Neutrophil (primary cell): ENCODE data around the gene MBOAT1.
"Not testable (repeated sequence)": the region's sequence is repeated elsewhere in the genome, so short reads cannot be mapped to it uniquely, and the experiment has no call there.

Experiments
- H3K27ac ChIP-seq: fragments of 200-600 bp; sonication (generic); 2 replicates; pipeline ENCODE4 v1.5.1; 2016; ENCODE audit warnings: mild to moderate bottlenecking, moderate library complexity
- H3K27me3 ChIP-seq: fragments of 200-600 bp; sonication (generic); 2 replicates; pipeline ENCODE4 v1.6.0; 2016; ENCODE audit warnings: mild to moderate bottlenecking
- H3K36me3 ChIP-seq: fragments of 200-600 bp; sonication (generic); 2 replicates; pipeline ENCODE4 v1.5.1; 2017
- H3K4me1 ChIP-seq, 2 experiments: fragments of 200-600 bp in 1 of 2; sonication (generic) in 1 of 2; 1 replicate in 1 of 2; 2 replicates in 1 of 2; pipeline versions ENCODE4 v1.5.1 to v1.6.1; 2013 to 2016; ENCODE audit warnings: low read depth in 1 of 2, low read length in 1 of 2, mild to moderate bottlenecking in 1 of 2, moderate library complexity in 1 of 2; ENCODE audit not compliant: control insufficient read depth in 1 of 2, insufficient read depth in 1 of 2
- H3K4me3 ChIP-seq, 2 experiments: fragments of 200-600 bp in 1 of 2; sonication (generic) in 1 of 2; 1 replicate in 1 of 2; 2 replicates in 1 of 2; pipeline ENCODE4 v1.5.1; 2013 to 2016; ENCODE audit warnings: low read depth in 1 of 2, low read length in 1 of 2, mild to moderate bottlenecking in 1 of 2, moderate library complexity in 1 of 2
- H3K9me3 ChIP-seq: fragments of 200-600 bp; sonication (generic); 2 replicates; pipeline ENCODE4 v1.5.1; 2016
- CTCF ChIP-seq: fragments of 200-600 bp; sonication (generic); IDR thresholded peaks from 2 replicates; pipeline ENCODE4 v1.5.1; 2016; ENCODE audit warnings: antibody characterized with exemption

MBOAT1 gene

GRCh38 chr6:20254295-20254694 lies 42.0 kb upstream of the MBOAT1 start:
- H3K27me3 ChIP-seq: no peaks in the 10 kb centered on the region
- no peaks in the 10 kb centered on the region for H3K36me3 ChIP-seq
- H3K4me3 ChIP-seq: no peak overlapping the region
- H3K9me3 ChIP-seq: no peaks in the 10 kb centered on the region
- H3K27ac ChIP-seq: no peak overlapping the region
- no peak for TF ChIP-seq CTCF
- H3K4me1 ChIP-seq: no peaks in the 10 kb centered on the region

GRCh38 chr6:20253021-20253420 lies 40.8 kb upstream of the MBOAT1 start:
- Histone ChIP-seq H3K4me3 (no peak overlapping the region), H3K27ac (no peak overlapping the region), H3K36me3 (no peaks in the 10 kb centered on the region), H3K27me3 (no peaks in the 10 kb centered on the region), H3K9me3 (no peaks in the 10 kb centered on the region), H3K4me1 (no peaks in the 10 kb centered on the region)
- no peak for TF ChIP-seq CTCF

GRCh38 chr6:20252311-20252710 lies 40.0 kb upstream of the MBOAT1 start:
- no peaks in the 10 kb centered on the region for H3K4me1 ChIP-seq
- no peaks in the 10 kb centered on the region for H3K9me3 ChIP-seq
- no peak overlapping the region for H3K27ac ChIP-seq
- no peak for TF ChIP-seq CTCF
- no peaks in the 10 kb centered on the region for H3K27me3 ChIP-seq
- H3K4me3 ChIP-seq: no peak overlapping the region
- H3K36me3 ChIP-seq: no peaks in the 10 kb centered on the region

DNA sequence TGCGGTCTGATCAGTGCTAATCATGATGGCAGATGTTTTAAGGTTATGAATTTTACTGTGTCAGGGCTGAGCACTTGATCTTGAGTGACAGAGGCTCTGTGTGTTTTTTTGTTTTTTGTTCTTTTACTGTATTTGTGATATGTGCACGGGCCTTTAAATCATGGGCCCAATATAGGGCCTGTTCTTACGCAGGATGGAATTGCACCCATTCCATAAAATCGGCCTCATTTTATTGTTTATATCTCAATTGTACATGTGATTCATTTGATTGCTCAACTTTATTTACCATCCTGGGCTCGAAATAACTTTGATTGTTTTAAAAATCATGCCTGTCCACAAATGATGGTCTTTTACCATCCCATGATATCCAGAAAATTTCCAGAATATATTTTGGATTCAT lies 39.3 kb upstream of the MBOAT1 start:
- Histone ChIP-seq H3K36me3 (no peaks in the 10 kb centered on the region), H3K4me3 (no peak overlapping the region), H3K4me1 (no peaks in the 10 kb centered on the region), H3K9me3 (no peaks in the 10 kb centered on the region), H3K27ac (no peak overlapping the region), H3K27me3 (no peaks in the 10 kb centered on the region)
- no peak for TF ChIP-seq CTCF

GRCh38 chr6:20246125-20246524 lies 33.9 kb upstream of the MBOAT1 start:
- no peak for TF ChIP-seq CTCF
- Histone ChIP-seq H3K27ac (no peak overlapping the region), H3K9me3 (no peaks in the 10 kb centered on the region), H3K4me3 (no peak overlapping the region), H3K27me3 (no peaks in the 10 kb centered on the region), H3K4me1 (no peaks in the 10 kb centered on the region), H3K36me3 (no peaks in the 10 kb centered on the region)

DNA sequence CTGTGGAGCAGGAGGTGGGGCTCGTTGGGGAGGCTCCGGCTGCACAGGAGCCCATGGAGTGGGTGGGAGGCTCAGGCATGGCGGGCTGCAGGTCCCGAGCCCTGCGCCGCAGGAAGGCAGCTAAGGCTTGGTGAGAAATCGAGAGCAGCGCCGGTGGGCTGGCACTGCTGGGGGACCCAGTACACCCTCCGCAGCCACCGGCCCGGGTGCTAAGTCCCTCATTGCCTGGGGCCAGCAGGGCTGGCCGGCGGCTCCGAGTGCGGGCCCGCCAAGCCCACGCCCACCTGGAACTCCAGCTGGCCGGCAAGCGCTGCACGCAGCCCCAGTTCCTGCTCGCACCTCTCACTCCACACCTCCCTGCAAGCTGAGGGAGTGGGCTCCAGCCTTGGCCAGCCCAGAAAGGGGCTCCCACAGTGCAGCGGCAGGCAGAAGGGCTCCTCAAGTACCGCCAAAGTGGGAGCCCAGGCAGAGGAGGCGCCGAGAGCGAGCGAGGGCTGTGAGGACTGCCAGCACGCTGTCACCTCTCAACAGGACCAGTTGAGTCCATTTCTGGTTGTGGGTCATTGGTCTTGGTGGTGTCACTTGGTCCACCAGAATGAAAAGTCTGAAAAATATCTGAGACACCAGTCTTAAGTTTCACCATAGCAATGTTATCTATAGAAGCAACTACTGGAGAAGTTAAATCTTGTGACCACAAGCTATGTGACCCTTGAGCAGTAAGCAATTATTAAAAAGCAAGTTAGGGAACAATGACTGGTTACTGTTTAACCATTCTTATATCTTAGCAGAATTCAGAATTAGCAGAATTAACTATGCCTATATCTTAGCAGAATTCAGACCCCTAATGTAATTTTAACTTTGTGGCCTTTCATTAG lies 32.8 kb upstream of the MBOAT1 start:
- not testable (repeated sequence) for H3K9me3 ChIP-seq, H3K4me3 ChIP-seq, H3K27ac ChIP-seq, H3K36me3 ChIP-seq, H3K4me1 ChIP-seq, H3K27me3 ChIP-seq
